Ovary (tissue), 9 donors: ENCODE results near the gene WNT7A. TPM values are rescaled to one million over a fixed set of nuclear protein-coding genes. Genes with fewer than 3 reads are reported as not detected.
A peak's percentile ranks its signal among the peaks of the same experiment; 100 is the strongest.

Source experiments
- DNase-seq, 5 donors: peaks; one replicate each; pipeline ENCODE4 v3.0.0-alpha.2; 2019 to 2020
- H3K27ac ChIP-seq, 2 donors: fragments of 200-600 bp; one replicate each; pipeline versions ENCODE4 v1.5.1 to v1.8.0; 2019 to 2022
- H3K27me3 ChIP-seq: fragments of 200-600 bp; one replicate; pipeline ENCODE4 v1.8.0; 2022
- H3K36me3 ChIP-seq: fragments of 200-600 bp; sonication (generic); one replicate; pipeline ENCODE4 v1.5.1; 2019
- H3K4me1 ChIP-seq: one replicate; pipeline ENCODE4 v1.8.1; 2013; ENCODE audit warnings: mild to moderate bottlenecking, moderate library complexity; ENCODE audit not compliant: insufficient read depth
- H3K4me3 ChIP-seq: fragments of 200-600 bp; sonication (generic); one replicate; pipeline ENCODE4 v1.5.1; 2017
- H3K9me3 ChIP-seq, 2 donors: fragments of 200-600 bp in 1 of 2; sonication (generic) in 1 of 2; one replicate each; pipeline versions ENCODE4 v1.5.1 to v1.8.1; 2013 to 2019; ENCODE audit warnings: mild to moderate bottlenecking in 1 of 2, moderate library complexity in 1 of 2
- EP300 ChIP-seq: sonication (generic); formaldehyde crosslinking; IDR thresholded peaks from one replicate; pipeline ENCODE4 v1.6.1; 2017; ENCODE audit warnings: antibody characterized with exemption
- POLR2A ChIP-seq: fragments of 450-650 bp; IDR thresholded peaks from one replicate; pipeline ENCODE4 v1.6.1; 2017; ENCODE audit warnings: antibody characterized with exemption, mild to moderate bottlenecking, moderate library complexity
- WGBS, 3 donors: extraction: QIAGEN DNeasy Blood & Tissue Kit in 1 of 3; methylation state at CpG; one replicate each; pipeline versions ENCODE4 v1.1.5 to v1.1.7; 2013 to 2017; 5-methylcytosine and 5-hydroxymethylcytosine counted together
- intact Hi-C, 4 donors: fragments of 100-400 bp; cut with DNase I; formaldehyde crosslinking; loops; one replicate each; pipeline versions ENCODE4 v1.11.0 to v1.15.1; 2022 to 2023
- polyA plus RNA-seq, 2 donors: library from polyadenylated mRNA; stranded (reverse); fragments of 200-250 nt in 1 of 2; fragments of 350-450 nt in 1 of 2; fragmentation: Illumina TruSeq in 1 of 2; extraction: RNeasy Lipid Tissue Mini Kit (QIAGEN cat#74804) in 1 of 2; gene quantifications; one replicate each; pipeline ENCODE4 v1.2.3, GENCODE V29; 2013 to 2014
- total RNA-seq, 7 donors: library from RNA; depleted of rRNA in 2 of 7; stranded (reverse); fragments of >200 nt in 2 of 7; fragmentation: NEBNext Ultra II Directional in 3 of 7; extraction: Animal tissue kit (Norgen Biotek cat#: 25700) in 3 of 7; gene quantifications; one replicate each; pipeline versions ENCODE4 v1.1.0 to v1.2.4, GENCODE V29; 2016 to 2023
- TF ChIP-seq, protein P1 (sequence below), 3 donors: fragments of 450-650 bp in 2 of 3; fragments of 200-600 bp in 1 of 3; IDR thresholded peaks; one replicate each; pipeline versions ENCODE4 v1.5.1 to v1.8.0; 2016 to 2022; ENCODE audit warnings: antibody characterized with exemption in 3 of 3, mild to moderate bottlenecking in 1 of 3
- donor health status: DM: no; HTN: no; CAD: no; lungs with moderate emphysema.
- donor health status: DM: no; HTN: no; CAD: no.
- donor health status: Bipolar disorder and iron deficiency.
- donor health status: DM: yes; HTN: yes; CAD: no.
- donor health status: DM: no; HTN: no; CAD: no.
- donor health status: DM: yes; HTN: yes; CAD: no.

The WNT7A gene
- total and polyA plus RNA-seq, 9 donors = 0.22 to 0.83 (median 0.34) TPM; not detected in 6

DNA sequence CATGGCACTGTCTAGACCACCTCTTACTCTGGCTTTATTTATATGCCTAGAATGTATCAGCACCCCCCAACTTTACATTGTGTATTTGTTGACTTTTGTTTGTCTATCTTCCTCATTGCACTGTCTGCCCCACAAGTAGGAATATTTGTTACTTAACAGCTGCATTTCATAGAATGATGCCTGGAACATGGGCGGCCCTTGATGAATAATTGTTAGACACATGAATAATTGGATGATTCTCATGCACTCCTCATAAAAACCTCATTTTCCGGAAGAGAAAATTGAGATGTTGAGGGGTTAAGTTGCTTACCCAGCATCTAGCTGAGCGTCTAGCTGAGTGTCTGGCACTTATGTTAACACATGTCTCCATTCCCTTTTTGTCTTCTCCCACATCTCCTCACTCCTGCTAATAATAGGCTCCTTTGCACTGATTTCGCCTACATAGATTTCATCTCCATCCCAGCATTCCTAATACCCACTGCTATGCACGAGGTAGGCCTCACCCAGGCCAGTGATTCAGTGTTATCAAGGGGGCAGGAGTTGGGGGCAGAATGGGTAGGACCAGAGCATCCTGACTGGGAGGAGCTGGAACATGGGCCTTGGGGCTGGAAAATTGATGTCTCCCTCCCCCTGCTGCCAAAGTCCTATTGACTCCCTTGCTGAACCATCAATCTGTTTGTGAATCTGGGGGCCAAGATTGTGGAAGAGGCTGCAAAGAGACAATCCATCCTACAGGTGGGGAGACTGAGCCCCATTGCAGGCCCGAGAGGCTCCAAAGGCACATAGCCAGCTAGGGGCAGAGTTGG is 7.8 kb upstream of the WNT7A start:
- 58 to 63% (median 58%) methylated on average over 6 of the region's 6 CpGs for WGBS, 3 donors
- DNase-seq = no peak
- Histone ChIP-seq H3K9me3 (no peaks in the 10 kb centered on the region), H3K4me1 (no peaks in the 10 kb centered on the region), H3K27me3 (no peaks in the 10 kb centered on the region), H3K4me3 (no peak overlapping the region), H3K27ac (no peak overlapping the region), H3K36me3 (no peaks in the 10 kb centered on the region)
- TF ChIP-seq, protein P1, sequence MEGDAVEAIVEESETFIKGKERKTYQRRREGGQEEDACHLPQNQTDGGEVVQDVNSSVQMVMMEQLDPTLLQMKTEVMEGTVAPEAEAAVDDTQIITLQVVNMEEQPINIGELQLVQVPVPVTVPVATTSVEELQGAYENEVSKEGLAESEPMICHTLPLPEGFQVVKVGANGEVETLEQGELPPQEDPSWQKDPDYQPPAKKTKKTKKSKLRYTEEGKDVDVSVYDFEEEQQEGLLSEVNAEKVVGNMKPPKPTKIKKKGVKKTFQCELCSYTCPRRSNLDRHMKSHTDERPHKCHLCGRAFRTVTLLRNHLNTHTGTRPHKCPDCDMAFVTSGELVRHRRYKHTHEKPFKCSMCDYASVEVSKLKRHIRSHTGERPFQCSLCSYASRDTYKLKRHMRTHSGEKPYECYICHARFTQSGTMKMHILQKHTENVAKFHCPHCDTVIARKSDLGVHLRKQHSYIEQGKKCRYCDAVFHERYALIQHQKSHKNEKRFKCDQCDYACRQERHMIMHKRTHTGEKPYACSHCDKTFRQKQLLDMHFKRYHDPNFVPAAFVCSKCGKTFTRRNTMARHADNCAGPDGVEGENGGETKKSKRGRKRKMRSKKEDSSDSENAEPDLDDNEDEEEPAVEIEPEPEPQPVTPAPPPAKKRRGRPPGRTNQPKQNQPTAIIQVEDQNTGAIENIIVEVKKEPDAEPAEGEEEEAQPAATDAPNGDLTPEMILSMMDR (IDR thresholded peaks at IDR 0.05) = no peak
- TF ChIP-seq POLR2A = no peak
- TF ChIP-seq EP300 = no peak
- intact Hi-C loops = loop anchor here in 1 of 4 donors (5.0 kb wide), 1 partner anchor 650 kb away; no protein-coding TSS in a partner anchor

DNA sequence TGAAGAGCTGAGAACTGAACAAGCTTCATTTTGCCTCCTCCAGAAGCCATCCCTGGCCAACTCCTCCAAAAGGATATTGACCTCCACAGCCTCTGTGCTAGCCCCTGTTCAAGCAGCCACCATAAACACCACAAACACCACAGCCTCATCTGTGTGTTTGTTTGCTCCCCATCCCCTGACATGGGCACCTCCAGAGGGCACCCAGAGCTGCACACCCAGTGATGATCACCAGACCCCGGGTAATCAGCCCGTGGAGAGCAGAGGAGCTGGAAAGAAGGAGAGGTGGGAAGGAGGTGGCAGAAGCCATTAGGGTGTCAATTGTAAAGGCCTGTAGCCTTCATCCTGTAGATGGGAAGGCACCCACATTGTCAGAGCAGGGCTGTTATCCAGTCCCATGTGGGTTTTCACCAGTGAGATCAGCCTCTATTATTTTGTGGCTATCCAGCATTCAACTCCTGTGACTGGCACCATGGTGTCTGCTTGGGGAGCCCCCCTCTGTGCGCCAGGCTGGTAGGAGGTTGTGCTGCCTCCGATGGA is 6.8 kb upstream of the WNT7A start:
- WGBS, 3 donors = 60 to 64% (median 63%) methylated on average over 4 of the region's 4 CpGs
- intact Hi-C loops = loop anchor here in 1 of 4 donors (5.0 kb wide), 1 partner anchor 651 kb away; no protein-coding TSS in a partner anchor
- peak in 1 of 5 donors; percentile 6 for DNase-seq
- Histone ChIP-seq H3K36me3 (no peaks in the 10 kb centered on the region), H3K27ac (no peak overlapping the region), H3K9me3 (peaks cover 0 to 5% of the 10 kb centered on the region in 2 donors), H3K4me1 (no peaks in the 10 kb centered on the region), H3K27me3 (no peaks in the 10 kb centered on the region), H3K4me3 (no peak overlapping the region)
- TF ChIP-seq, protein P1 (IDR thresholded peaks at IDR 0.05) = no peak
- TF ChIP-seq POLR2A (no peak), EP300 (no peak)

DNA sequence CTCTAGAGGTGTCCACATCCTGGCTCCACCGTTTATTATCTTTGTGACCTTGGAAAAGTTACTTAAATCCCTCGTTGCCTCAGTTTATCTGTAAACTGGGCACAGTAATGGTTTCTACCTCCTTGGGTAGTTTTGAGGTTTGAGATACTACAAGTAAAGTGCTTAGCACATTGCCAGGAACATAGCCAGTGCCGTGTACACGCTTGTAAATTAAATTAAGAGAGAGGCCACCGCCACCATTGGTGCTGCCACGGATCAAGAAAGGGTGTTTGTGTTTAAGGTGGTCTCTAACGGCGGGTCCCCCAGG is 5.8 kb upstream of the WNT7A start:
- 29 to 40% (median 34%) methylated on average over 8 of the region's 8 CpGs for WGBS, 3 donors
- no peak overlapping the region for H3K27ac ChIP-seq
- H3K9me3 ChIP-seq = peaks cover 0 to 5% of the 10 kb centered on the region in 2 donors
- no peaks in the 10 kb centered on the region for H3K4me1 ChIP-seq
- no peaks in the 10 kb centered on the region for H3K36me3 ChIP-seq
- H3K4me3 ChIP-seq = no peak overlapping the region
- H3K27me3 ChIP-seq = no peaks in the 10 kb centered on the region
- intact Hi-C loops = loop anchor here in 1 of 4 donors (5.0 kb wide), 1 partner anchor 652 kb away; no protein-coding TSS in a partner anchor
- DNase-seq = no peak
- TF ChIP-seq EP300 (no peak), POLR2A (no peak)
- TF ChIP-seq, protein P1 (IDR thresholded peaks at IDR 0.05) = no peak

DNA sequence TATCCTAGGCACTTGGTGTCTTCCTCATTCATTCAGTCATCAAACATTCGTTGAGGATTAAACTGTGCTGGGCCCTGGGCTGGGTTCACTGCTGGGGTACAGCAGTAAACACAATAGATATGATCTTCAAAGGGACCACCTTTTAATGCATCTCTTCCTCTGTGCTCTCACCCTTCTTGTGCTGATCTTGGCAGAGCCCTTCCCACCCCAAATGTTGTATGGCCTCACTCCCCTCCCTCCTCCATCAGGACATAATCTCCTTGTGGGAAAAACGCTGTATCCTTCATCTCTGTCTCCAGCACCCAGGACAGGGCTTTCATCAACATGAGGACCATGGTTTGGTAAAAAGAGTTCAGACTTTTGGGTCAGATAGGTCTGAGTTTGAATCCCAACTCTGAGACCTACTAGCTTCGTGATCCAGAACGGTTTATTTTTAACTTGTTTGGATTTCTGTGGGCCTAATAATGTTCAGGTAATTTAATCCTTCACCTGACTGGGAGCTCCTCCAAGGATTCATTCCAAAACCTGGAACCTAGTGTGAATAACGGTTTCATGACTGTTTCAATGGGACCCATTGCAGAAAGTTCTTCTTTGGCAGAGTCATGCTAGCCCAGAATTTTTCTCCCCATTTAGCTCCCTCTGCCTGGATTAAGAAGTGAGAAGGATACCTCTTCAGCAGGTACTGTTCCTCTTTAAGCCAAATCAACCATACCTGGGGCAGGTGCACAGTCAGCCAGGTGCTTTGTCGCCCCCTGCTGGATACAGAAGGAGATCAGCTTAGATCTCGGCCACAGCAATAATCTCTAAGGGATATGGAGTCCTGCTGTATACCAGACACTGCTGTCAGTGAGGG is 5.2 kb upstream of the WNT7A start:
- Histone ChIP-seq H3K4me1 (no peaks in the 10 kb centered on the region), H3K4me3 (no peak overlapping the region), H3K36me3 (no peaks in the 10 kb centered on the region), H3K27me3 (no peaks in the 10 kb centered on the region), H3K9me3 (peaks cover 0 to 5% of the 10 kb centered on the region in 2 donors), H3K27ac (no peak overlapping the region)
- WGBS, 3 donors = 20 to 23% (median 21%) methylated on average over 7 of the region's 7 CpGs
- no peak for TF ChIP-seq POLR2A
- peak in 1 of 5 donors; percentile 7 for DNase-seq
- intact Hi-C loops = loop anchor here in 1 of 4 donors (5.0 kb wide), 1 partner anchor 652 kb away; no protein-coding TSS in a partner anchor
